ENCODE data around the gene CATSPERD.

DNA sequence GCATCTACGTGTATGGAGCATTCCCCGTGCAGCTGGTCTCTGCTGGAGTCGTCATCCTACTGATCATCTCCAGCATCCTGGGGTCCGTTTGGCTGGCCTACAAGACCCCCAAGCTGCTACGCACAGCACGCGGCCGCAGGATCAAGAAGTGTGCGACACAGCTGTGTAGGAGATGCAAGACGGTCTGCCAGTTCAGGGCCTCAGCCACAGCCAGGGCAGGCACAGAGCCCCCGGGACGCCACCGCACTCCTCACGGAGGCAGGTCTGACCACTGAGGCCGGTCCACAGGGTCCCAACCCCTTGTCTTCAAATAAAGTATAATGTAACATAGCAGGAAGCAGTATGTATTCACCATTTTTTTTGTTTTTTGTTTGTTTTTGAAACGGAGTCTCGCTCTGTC, 58.0 kb downstream of the CATSPERD start:
- no peak for TF ChIP-seq ZSCAN32 (CRISPR knock-in tag; IDR thresholded peaks at IDR 0.05)
- TF ChIP-seq CBX3 (IDR thresholded peaks at IDR 0.05; ENCODE audit: borderline replicate concordance in 1 of 2, low read length in 2 of 2), result no peak
- no peak for TF ChIP-seq JUN (IDR thresholded peaks at IDR 0.05; ENCODE audit: borderline replicate concordance, low read depth, low read length)
- TF ChIP-seq JUN (CRISPR knock-in tag; IDR thresholded peaks at IDR 0.05; ENCODE audit: borderline replicate concordance), result no peak

Data from K562 (cell line).